HCEC 1CT (cell line): ENCODE measurements around the gene MEPE.
"Not testable (repeated sequence)": the region's sequence is repeated elsewhere in the genome, so short reads cannot be mapped to it uniquely, and the experiment has no call there.

Source experiments
- DNase-seq: peaks from one replicate; pipeline ENCODE4 v3.0.0-alpha.2; 2017

The MEPE gene

GRCh38 chr4:87890753-87891152, 58.0 kb downstream of the MEPE start:
- DNase-seq, result not testable (repeated sequence)

DNA sequence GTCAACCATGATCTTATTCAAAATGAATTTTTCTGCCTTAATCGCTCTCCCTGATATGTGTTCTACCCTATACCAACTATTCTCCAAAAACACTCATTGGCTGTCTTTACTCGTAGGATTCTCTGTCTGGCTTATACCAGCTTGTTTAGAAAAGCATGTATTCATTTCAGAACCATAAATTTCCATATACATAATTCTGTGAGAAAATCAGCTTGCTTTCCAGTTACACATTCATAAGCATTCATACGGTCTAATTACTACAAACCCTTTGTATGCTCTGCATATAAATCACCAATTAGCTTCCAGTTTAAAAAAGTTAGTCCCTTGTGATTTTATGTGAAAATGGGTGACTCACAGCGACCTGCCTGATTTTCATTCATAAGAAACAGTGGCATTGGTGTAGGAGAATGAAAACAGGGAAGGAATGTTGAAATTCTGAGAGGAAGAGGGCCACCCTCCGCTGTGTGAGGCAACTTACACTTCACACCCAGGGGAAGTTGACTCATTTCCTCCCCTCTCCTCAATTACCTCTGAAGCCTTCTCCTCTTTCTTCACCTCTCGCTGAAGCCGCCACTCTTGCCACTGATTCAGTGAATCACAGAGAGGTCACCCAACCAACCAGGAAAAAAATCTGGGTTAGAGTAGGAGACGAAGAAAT, 63.3 kb downstream of the MEPE start:
- DNase-seq, result peak; percentile 73
